HG03159 (cell line): Measurements from ENCODE around the gene CNDP2.

ENCODE experiments used
- ATAC-seq: cut with Tn5 transposase; IDR thresholded peaks from one replicate; pipeline ENCODE4 v1.9.1; 2021; ENCODE audit warnings: mild to moderate bottlenecking, moderate library complexity; ENCODE audit not compliant: unreplicated experiment

The CNDP2 gene

GRCh38 chr18:74532511-74533025 lies 36.4 kb downstream of the CNDP2 start:
- ATAC-seq: no peak

DNA sequence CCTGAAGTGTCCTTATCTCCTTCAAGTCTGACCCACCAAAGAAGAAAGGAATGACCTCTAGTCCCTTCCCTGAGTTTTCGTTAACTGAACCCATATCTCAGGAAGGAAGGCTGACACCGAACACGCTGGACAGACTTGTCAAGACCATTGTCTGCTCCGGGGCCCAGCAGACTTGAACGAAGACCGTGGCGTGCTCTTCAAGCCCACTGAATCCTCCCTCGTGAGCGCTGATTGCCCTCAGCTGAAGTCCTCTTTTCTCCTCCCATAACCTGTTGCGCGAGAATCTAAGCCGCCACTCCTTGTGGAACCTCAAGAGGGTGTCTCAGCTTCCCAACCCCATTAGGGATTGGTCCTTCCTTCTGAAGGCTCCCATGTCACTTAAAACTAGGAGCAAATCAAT lies 37.5 kb downstream of the CNDP2 start:
- ATAC-seq: no peak

DNA sequence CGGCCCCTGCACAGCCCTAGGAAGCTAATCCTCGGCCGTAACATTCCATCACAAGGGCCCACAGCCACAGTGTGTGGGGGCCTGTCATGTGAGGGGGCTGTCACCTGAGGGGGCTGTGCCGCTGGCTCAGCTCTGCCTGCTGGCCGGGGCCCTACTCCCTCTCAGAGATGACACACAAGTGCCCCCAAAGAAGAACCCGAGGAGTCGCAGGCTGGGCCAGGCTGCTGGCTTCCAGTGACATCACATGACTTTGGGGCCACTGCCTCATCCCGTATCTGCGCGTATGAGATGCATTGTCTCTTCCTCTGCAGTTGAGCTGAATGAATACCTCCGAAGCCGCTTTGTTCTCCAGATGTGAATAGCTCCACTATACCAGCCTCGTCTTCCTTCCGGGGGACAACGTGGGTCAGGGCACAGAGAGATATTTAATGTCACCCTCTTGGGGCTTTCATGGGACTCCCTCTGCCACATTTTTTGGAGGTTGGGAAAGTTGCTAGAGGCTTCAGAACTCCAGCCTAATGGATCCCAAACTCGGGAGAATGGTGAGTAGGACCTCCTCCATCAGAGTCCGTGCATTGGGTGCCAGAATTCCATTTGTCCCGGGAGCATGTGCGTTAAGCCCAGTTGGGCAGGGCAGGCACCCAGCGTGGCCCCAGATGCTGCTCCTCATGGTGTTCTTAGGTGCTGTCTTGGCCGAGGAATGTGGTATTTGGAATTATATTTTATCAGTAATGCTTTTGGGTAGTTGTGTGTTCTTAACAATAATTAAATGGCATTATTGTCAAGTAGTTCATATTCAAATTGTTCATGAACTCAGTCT lies 38.2 kb downstream of the CNDP2 start, which contains the start of gene CNDP1:
TSS of gene CNDP1 (plus strand) at position 351 of the 820 bp plus-strand sequence. CDS start at position 519, 168 bp downstream.
- ATAC-seq: no peak

GRCh38 chr18:74534981-74535649 lies 39.0 kb downstream of the CNDP2 start:
- no peak for ATAC-seq

DNA sequence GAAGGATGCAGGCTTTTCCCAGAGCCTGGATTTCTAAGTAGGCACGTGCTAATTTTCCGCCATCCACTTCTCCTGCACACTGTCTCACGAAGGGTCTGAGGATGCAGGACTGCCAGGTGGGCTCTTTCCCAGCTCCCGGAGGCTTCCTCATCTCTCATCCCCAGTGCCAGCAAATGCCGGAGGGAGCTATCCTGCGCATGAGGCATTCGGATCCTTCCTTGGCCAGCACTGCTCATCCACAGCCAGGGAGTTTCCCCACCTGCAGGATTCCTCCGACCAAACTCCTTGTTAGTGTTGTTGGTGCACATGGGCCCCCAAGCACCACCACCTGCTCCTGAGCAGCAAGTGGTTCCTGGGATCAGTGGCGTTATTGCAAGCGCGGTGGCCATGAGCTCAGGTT lies 43.1 kb downstream of the CNDP2 start:
- ATAC-seq: no peak

GRCh38 chr18:74540652-74541421 lies 44.7 kb downstream of the CNDP2 start:
- ATAC-seq: no peak

GRCh38 chr18:74541703-74542555 lies 45.8 kb downstream of the CNDP2 start:
- ATAC-seq: no peak

DNA sequence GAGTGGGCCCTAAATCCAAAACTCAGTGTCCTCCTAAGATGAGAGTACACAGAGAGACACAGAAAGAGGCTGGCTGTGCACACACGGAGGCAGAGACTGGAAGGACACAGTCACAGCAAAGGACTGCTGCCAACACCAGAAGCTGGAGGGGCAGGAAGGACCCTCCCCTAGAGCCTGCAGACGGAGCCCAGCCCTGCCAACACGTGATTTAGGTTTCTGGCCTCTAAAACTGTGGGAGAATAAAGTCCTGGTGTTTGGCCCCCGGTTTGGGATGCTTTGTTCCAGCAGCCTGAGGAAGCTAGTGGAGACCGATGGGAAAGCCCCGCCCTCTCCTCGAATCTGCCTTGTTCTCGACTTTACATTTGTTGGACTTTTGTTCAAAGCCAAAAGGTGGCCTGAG lies 48.7 kb downstream of the CNDP2 start:
- no peak for ATAC-seq

GRCh38 chr18:74546007-74546406 lies 49.8 kb downstream of the CNDP2 start:
- ATAC-seq: no peak

DNA sequence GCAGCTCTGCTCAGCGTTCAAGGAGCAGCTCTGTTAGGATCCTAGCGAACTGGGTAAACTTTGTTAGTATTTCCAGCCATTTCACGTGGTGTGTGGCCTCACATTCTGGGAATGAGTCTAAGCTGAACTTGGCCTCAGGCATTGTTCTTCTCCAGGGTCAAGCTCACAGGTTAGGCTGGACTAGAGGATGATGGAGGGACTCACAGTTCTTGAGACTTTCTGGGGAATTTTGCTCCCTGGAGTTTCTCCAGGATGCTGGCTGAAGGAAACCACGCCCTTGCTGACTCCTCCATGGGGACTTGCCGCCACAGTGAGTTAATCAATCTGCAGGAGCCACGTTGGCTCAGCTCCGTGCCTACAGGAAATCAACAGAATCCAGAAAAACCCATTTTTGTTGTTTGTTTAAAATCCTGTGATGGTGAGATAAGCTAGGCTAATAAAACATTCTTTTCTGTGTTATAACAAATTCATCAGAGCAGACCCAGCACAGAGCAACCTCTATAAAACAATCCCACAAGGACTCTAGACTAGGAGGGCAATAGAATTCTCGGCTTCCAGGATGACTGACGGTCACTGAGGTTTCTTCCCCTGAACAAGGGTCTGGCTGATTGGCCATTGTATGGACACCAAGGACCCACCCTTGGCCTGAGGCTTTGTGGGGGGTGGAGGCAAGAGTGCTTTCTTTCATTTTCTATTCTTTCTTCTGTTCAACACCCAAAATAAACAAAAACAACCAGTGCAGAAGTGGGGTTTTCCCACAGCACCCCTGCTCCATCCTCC lies 50.8 kb downstream of the CNDP2 start:
- no peak for ATAC-seq

GRCh38 chr18:74547860-74548259 lies 51.7 kb downstream of the CNDP2 start:
- no peak for ATAC-seq

- ATAC-seq: no peak
Measured at GRCh38 chr18:74549591-74550104, 53.5 kb downstream of the CNDP2 start.

DNA sequence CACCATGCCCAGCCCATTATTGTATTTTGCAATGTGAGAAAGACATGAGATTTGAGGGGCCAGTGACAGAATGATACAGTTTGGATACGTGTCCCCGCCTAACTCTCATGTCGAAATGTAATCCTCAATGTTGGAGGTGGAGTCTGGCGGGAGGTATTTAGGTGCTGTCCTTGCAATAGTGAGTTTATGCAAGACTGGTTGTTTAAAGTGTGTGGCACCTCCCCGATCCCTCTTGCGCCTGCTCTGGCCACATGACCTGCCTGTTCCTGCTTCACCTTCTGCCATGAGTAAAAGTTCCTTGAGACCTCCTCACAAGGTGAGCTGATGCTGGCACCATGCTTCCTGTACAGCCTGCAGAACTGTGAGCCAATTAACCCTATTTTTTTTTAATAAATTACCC lies 54.7 kb downstream of the CNDP2 start:
- ATAC-seq: no peak

GRCh38 chr18:74551452-74551851 lies 55.3 kb downstream of the CNDP2 start:
- no peak for ATAC-seq

DNA sequence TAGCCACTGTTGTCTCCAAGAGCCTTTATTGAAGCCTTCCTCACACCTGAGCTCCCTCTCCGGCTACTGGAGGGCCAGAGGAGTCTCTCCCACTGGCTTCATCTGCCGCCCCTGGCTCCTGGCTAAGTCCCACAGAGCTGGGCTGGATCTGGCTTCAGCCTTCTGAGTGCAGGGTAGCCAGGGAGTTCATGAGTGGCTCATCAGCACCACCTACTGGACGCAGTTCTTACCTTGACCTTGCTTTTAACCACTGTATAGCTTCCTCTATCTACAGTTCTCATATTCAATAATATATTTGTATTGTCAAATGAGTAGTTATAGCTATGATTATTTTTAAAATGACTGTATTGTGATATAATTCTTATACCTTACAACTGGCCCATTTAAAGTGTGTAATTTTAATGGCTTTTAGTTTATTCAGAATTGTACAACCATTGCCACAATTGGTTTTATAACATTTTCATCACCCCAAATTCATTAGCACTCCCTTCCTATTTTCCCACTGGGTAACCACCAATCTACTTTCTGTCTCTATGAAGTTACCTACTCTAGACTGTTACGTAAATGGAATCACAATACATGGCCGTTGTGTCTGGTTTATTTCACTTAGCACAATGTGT lies 55.9 kb downstream of the CNDP2 start:
- ATAC-seq: peak; percentile 100

GRCh38 chr18:74556126-74556525 lies 60.0 kb downstream of the CNDP2 start:
- ATAC-seq: no peak

DNA sequence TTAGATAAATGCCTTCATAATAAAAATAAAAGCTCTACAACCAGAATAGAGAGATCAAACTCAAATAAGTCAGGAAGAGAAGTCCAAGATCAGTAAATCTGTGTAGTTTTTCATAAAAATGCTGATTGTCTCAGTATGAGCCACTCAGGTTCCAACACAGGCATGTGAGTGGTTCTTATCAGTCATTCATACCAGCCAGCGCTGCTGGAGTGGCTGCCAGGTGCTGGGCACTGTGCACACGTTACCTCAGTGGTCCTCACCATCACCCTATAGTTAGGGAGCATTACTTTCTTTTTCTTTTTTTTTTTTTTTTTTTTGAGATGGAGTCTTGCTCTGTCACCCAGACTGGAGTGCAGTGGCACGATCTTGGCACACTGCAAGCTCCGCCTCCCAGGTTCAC lies 61.9 kb downstream of the CNDP2 start:
- ATAC-seq: no peak

- no peak for ATAC-seq
Measured at GRCh38 chr18:74562131-74562730, 66.1 kb downstream of the CNDP2 start.

DNA sequence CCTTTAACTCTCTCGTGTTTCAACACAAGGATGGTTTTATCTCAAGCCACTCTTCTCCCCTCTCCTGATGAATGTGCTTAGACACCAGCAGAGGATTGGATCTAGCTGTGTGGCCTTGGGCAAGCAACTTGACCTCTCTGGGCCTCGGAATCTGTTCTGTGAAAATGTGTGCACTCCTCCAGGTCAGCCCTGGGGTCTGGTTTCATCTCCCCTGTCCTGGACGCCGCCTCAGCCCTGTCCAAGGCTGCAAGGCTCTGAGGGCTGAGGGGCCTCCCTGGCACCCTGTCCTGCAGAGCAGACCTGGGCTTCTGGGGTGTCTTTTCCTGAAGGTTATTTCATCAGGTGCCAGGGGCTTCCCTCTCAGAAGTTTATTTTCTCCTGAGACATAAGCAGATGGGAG lies 66.6 kb downstream of the CNDP2 start:
- no peak for ATAC-seq
